Mucosa of descending colon (tissue), 3 donors: ENCODE data around the gene CHRD. TPM values are rescaled to one million over a fixed set of nuclear protein-coding genes. Genes with fewer than 3 reads are reported as not detected.

Experiments used
- ATAC-seq: fragments of 200-7000 bp; cut with Tn5 transposase; one replicate; pipeline ENCODE4 v1.9.1; 2020; ENCODE audit warnings: mild to moderate bottlenecking, moderate library complexity
- DNase-seq, 3 donors: peaks; one replicate each; pipeline ENCODE4 v3.0.0-alpha.2; 2020
- H3K36me3 ChIP-seq: fragments of 200-600 bp; one replicate; pipeline ENCODE4 v1.8.0; 2021; ENCODE audit warnings: low read depth, mild to moderate bottlenecking
- H3K4me1 ChIP-seq: fragments of 200-600 bp; one replicate; pipeline ENCODE4 v1.8.0; 2021; ENCODE audit warnings: low read depth, mild to moderate bottlenecking
- H3K4me3 ChIP-seq: fragments of 200-600 bp; one replicate; pipeline ENCODE4 v1.8.0; 2021; ENCODE audit warnings: mild to moderate bottlenecking
- H3K9me3 ChIP-seq: fragments of 200-600 bp; one replicate; pipeline ENCODE4 v1.8.0; 2021; ENCODE audit warnings: mild to moderate bottlenecking
- CTCF ChIP-seq: fragments of 200-600 bp; IDR thresholded peaks from one replicate; pipeline ENCODE4 v1.8.0; 2022; ENCODE audit warnings: antibody characterized with exemption, mild to moderate bottlenecking
- intact Hi-C, 2 donors: fragments of 100-400 bp; cut with DNase I in 1 of 2; cut with micrococcal nuclease in 1 of 2; formaldehyde crosslinking; loops; one replicate each; pipeline versions ENCODE4 v1.11.0 to v1.11.1; 2022; cut with DNase I, micrococcal nuclease
- total RNA-seq, 3 donors: library from RNA; stranded (reverse); fragmentation: NEBNext Ultra II Directional in 2 of 3; extraction: Animal tissue kit (Norgen Biotek cat#: 25700) in 2 of 3; gene quantifications; one replicate each; pipeline versions ENCODE4 v1.2.1 to v1.2.4, GENCODE V29; 2021 to 2023
- donor health status: DM: no; HTN: no; CAD: no; lungs with moderate emphysema.
- donor health status: DM: no; HTN: no; CAD: no.
- donor health status: DM: no; HTN: yes; CAD: no.

CHRD gene
- total RNA-seq, 3 donors from 2014 or later = 1.1 to 8.7 (median 2.8) TPM

GRCh38 chr3:184335291-184335660 is 44.6 kb upstream of the CHRD start:
- peaks cover 20% of the 10 kb centered on the region for H3K36me3 ChIP-seq
- no peaks in the 10 kb centered on the region for H3K9me3 ChIP-seq
- H3K4me3 ChIP-seq = no peak overlapping the region
- ATAC-seq = peak; percentile 3
- TF ChIP-seq CTCF = no peak
- peak in 1 of 3 donors; percentile 29 for DNase-seq
- intact Hi-C loops = no loop called here
- peaks cover 17% of the 10 kb centered on the region for H3K4me1 ChIP-seq

DNA sequence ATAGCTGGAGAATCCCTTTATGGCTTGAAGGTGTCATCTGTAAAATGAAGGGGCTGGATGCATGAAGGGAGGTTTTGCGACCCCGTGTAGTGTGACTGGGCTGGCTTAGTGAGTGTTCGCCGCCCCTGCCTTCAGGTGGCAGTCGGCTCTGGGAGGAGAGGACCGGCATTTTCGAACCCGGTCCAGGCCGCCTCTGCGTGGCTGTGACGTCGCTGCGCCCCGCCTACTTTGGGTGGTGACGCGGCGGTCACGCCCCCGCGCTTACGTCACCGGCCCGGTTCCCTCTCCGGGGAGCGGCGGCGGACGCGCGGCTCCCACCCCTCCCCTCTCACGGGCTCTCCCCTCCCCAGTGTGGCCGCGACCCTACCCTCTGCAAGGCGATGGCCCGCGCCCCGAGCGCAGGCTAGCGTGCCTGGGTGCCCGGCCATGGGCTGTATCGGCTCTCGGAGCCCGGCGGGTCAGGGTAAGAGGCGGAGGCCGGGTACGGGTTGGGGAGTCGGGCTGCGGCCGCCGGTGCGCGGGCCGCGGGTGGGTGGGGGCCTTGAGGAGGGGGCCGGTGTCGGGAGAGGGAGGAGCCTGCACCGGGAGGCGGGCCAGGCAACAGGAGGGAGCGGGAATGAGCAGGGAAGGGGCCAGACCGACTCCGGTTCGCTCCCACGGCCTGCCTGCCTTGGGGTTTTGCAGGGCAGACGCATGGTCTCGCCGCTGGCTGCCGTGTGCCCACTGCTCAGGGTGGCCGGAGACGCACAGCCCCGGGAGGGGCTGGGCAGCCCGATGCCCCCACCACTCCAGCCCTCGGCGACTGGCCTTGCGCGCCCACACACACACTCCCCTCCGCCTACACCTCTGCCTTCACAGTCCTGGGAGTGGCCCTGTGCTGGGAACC is 44.0 kb upstream of the CHRD start:
- H3K4me1 ChIP-seq = peaks cover 17% of the 10 kb centered on the region
- ATAC-seq (peak; percentile 91), DNase-seq (peak; percentile 89 to 95 (median 94))
- peaks cover 17% of the 10 kb centered on the region for H3K36me3 ChIP-seq
- no peaks in the 10 kb centered on the region for H3K9me3 ChIP-seq
- intact Hi-C loops = no loop called here
- peak overlapping the region; percentile 46 for H3K4me3 ChIP-seq
- no peak for TF ChIP-seq CTCF

GRCh38 chr3:184336547-184337398 is 43.1 kb upstream of the CHRD start:
- peaks cover 8% of the 10 kb centered on the region for H3K36me3 ChIP-seq
- no peak for TF ChIP-seq CTCF
- peak in 2 of 3 donors; percentile 50 to 55 for DNase-seq

GRCh38 chr3:184337399-184337714 is 42.5 kb upstream of the CHRD start, which contains the start of gene FAM131A:
TSS of gene FAM131A (plus strand) at chr3:184337600. CDS start at chr3:184337631, 31 bp downstream.
- H3K4me1 ChIP-seq = peaks cover 17% of the 10 kb centered on the region
- DNase-seq (peak in 1 of 3 donors; percentile 42), ATAC-seq (no peak)
- no peak for TF ChIP-seq CTCF
- no peaks in the 10 kb centered on the region for H3K9me3 ChIP-seq
- peaks cover 4% of the 10 kb centered on the region for H3K36me3 ChIP-seq
- H3K4me3 ChIP-seq = peak within 1 kb of the TSS; percentile 46
- intact Hi-C loops = no loop called here

More at GRCh38 chr3:184336547-184337398, 43.1 kb upstream of the CHRD start:
- intact Hi-C loops = no loop called here
- no peaks in the 10 kb centered on the region for H3K9me3 ChIP-seq
- peaks cover 17% of the 10 kb centered on the region for H3K4me1 ChIP-seq
- peak; percentile 27 for ATAC-seq
- H3K4me3 ChIP-seq = peak overlapping the region; percentile 46

GRCh38 chr3:184337981-184338380 is 41.9 kb upstream of the CHRD start:
- ATAC-seq (no peak), DNase-seq (no peak)
- intact Hi-C loops = no loop called here
- Histone ChIP-seq H3K4me1 (peaks cover 17% of the 10 kb centered on the region), H3K9me3 (no peaks in the 10 kb centered on the region), H3K36me3 (peaks cover 4% of the 10 kb centered on the region), H3K4me3 (no peak overlapping the region)
- no peak for TF ChIP-seq CTCF
